ENCODE measurements around the gene SAE1. TPM values are rescaled to one million over a fixed set of nuclear protein-coding genes. Genes with fewer than 3 reads are reported as not detected.

SAE1 gene
- total and polyA plus RNA-seq, 10 of the 15 experiments (the other 5 are each of a cell fraction or from before 2014, with no cell fraction given), result 62.0 to 246 (median 148) TPM

- ATAC-seq, result no peak
- Histone ChIP-seq H4K20me1 (ENCODE audit: control insufficient read depth, insufficient read depth) (no peaks in the 10 kb centered on the region), H3K27me3 (replicated peaks in 1 of 2; ENCODE audit: control insufficient read depth in 2 of 2, insufficient read depth in 2 of 2, low read length in 1 of 2) (no peaks in the 10 kb centered on the region), H3K4me3 (no peak overlapping the region), H3K4me2 (ENCODE audit: control insufficient read depth, insufficient read depth) (no peak overlapping the region), H3K27ac (ENCODE audit: control insufficient read depth, insufficient read depth) (no peak overlapping the region), H3K79me2 (ENCODE audit: control insufficient read depth, insufficient read depth, low read length) (no peaks in the 10 kb centered on the region), H3K4me1 (ENCODE audit: control insufficient read depth, insufficient read depth, low read length) (peaks cover 13% of the 10 kb centered on the region), H3K9me3 (replicated peaks; ENCODE audit: control insufficient read depth, insufficient read depth, low read length) (no peaks in the 10 kb centered on the region; the same call in 2 of the 3 replicates), H3K9ac (ENCODE audit: control insufficient read depth, insufficient read depth, low read length) (no peak overlapping the region), H3K36me3 (ENCODE audit: control insufficient read depth in 2 of 2, insufficient read depth in 2 of 2, low read length in 1 of 2) (no peaks in the 10 kb centered on the region), H2AFZ (ENCODE audit: control insufficient read depth, low read depth, low read length) (no peak overlapping the region)
- no peak for DNase-seq (ENCODE audit: low read depth, low spot score)
- intact Hi-C loops (cut with micrococcal nuclease; ENCODE audit: unreplicated experiment), result loop anchor here (10.0 kb wide), 1 partner anchor 213 kb away; no protein-coding TSS in a partner anchor
- ChIA-PET RAD21 (ENCODE audit: unreplicated experiment) (interaction anchor here (0.8 to 4.8 kb wide), 8 partner anchors 9 to 234 kb away, joined by 3 to 255 read pairs (median 4); partner anchors contain the start of gene CCDC9), CTCF (interaction anchor here (0.6 to 6.6 kb wide), 27 partner anchors 8 to 234 kb away, joined by 3 to 473 read pairs (median 4); partner anchors contain the start of genes CCDC9 and SAE1), SMC1A (ENCODE audit: uncharacterized antibody, unreplicated experiment) (interaction anchor here (0.6 to 6.1 kb wide), 7 partner anchors 15 to 116 kb away, joined by 3 to 211 read pairs (median 6); partner anchors contain the start of gene SAE1), POLR2A (interaction anchor here (0.6 to 1.0 kb wide), 2 partner anchors 9 to 27 kb away, joined by 3 to 4 read pairs; partner anchors contain the start of genes CCDC9 and INAFM1)
- no TSS peak for BruUV-seq (replicated peaks)
- in situ Hi-C loops (cut with MboI), result loop anchor here (5.0 kb wide), 2 partner anchors 35 to 100 kb away; no protein-coding TSS in a partner anchor
- 38% methylated on average over 25 of the region's 25 CpGs for WGBS (ENCODE audit: insufficient coverage, insufficient replicate concordance, low lambda C conversion rate, missing lambda C conversion rate)
- TF ChIP-seq SMARCA5 (IDR thresholded peaks at IDR 0.05) (peak; percentile 100), RAD21 (IDR thresholded peaks at IDR 0.05; ENCODE audit: insufficient read depth, low read depth, low read length) (peak; percentile 46; the same call in 1 of the 2 replicates), RB1 (IDR thresholded peaks at IDR 0.05; ENCODE audit: borderline replicate concordance) (peak; percentile 62; the same call in 1 of the 2 replicates), WRNIP1 (IDR thresholded peaks at IDR 0.05; ENCODE audit: borderline replicate concordance, low read depth, low read length) (0 out of 2 replicates have a peak, but pooled peaks have one; percentile 52), CREM (IDR thresholded peaks at IDR 0.05; ENCODE audit: low read depth) (peak; percentile 32; the same call in 1 of the 2 replicates), ZBED1 (IDR thresholded peaks at IDR 0.05; ENCODE audit: borderline replicate concordance) (no peak), ELK1 (IDR thresholded peaks at IDR 0.05; ENCODE audit: low read depth, low read length) (0 out of 2 replicates have a peak, but pooled peaks have one; percentile 13), CHD4 (IDR thresholded peaks at IDR 0.05) (0 out of 2 replicates have a peak, but pooled peaks have one; percentile 87), YY1 (IDR thresholded peaks at IDR 0.05; ENCODE audit: low read depth, low read length) (peak; percentile 73; the same call in 1 of the 2 replicates), RCOR1 (conservative IDR thresholded peaks at IDR 0.05; ENCODE audit: low read depth, low read length) (0 out of 2 replicates have a peak, but pooled peaks have one; percentile 47), IKZF1 (conservative IDR thresholded peaks at IDR 0.05) (0 out of 2 replicates have a peak, but pooled peaks have one; percentile 21), ZNF217 (IDR thresholded peaks at IDR 0.05) (0 out of 2 replicates have a peak, but pooled peaks have one; percentile 70), BHLHE40 (IDR thresholded peaks at IDR 0.05; ENCODE audit: borderline replicate concordance in 1 of 2, low read depth in 2 of 2, low read length in 1 of 2) (0 out of 4 replicates have a peak, but pooled peaks of 1 of the 2 experiments have one; percentile 14), SPI1 (IDR thresholded peaks at IDR 0.05; ENCODE audit: borderline replicate concordance, insufficient read depth, low read depth, low read length) (no peak), IRF4 (IDR thresholded peaks at IDR 0.05; ENCODE audit: low read depth, low read length) (no peak), ESRRA (IDR thresholded peaks at IDR 0.05; ENCODE audit: low read length) (peak; percentile 25; the same call in 1 of the 2 replicates), GATAD2B (conservative IDR thresholded peaks at IDR 0.05; ENCODE audit: low read depth) (0 out of 2 replicates have a peak, but pooled peaks have one; percentile 49), SMC3 (IDR thresholded peaks at IDR 0.05; ENCODE audit: borderline replicate concordance, low read length) (peak; percentile 75), CTCF (IDR thresholded peaks at IDR 0.05 in 2 of 3, conservative IDR thresholded peaks at IDR 0.05 in 1 of 3; ENCODE audit: control insufficient read depth in 2 of 3, extremely low read depth in 1 of 3, insufficient read depth in 1 of 3, low read depth in 3 of 3, low read length in 3 of 3) (peak; percentile 84 to 89 (median 88)), NR2F1 (conservative IDR thresholded peaks at IDR 0.05) (no peak), ATF7 (IDR thresholded peaks at IDR 0.05; ENCODE audit: low read depth) (peak; percentile 16; the same call in 1 of the 2 replicates)
- FAIRE-seq, result no peak
Observed at GRCh38 chr19:47247308-47247990, 116.8 kb downstream of the SAE1 start.

Data from GM12878 (cell line).